ENCODE data around the gene ZNF385D.

- TF ChIP-seq HDGF (IDR thresholded peaks at IDR 0.05; ENCODE audit: borderline replicate concordance) (no peak), LEF1 (IDR thresholded peaks at IDR 0.05; ENCODE audit: borderline replicate concordance) (no peak), SP1 (IDR thresholded peaks at IDR 0.05) (no peak), ARNT (IDR thresholded peaks at IDR 0.05) (no peak)
Measured at GRCh38 chr3:21672303-21672702, 78.7 kb downstream of the ZNF385D start.
